Measurements from ENCODE around the gene PIK3C2G.

PIK3C2G gene

GRCh38 chr12:18427520-18427919, 166.2 kb downstream of the PIK3C2G start:
- no peak for DNase-seq

GRCh38 chr12:18428416-18428815, 167.1 kb downstream of the PIK3C2G start:
- DNase-seq, result no peak

- no peak for DNase-seq
Observed at GRCh38 chr12:18429366-18429765, 168.0 kb downstream of the PIK3C2G start.

DNA sequence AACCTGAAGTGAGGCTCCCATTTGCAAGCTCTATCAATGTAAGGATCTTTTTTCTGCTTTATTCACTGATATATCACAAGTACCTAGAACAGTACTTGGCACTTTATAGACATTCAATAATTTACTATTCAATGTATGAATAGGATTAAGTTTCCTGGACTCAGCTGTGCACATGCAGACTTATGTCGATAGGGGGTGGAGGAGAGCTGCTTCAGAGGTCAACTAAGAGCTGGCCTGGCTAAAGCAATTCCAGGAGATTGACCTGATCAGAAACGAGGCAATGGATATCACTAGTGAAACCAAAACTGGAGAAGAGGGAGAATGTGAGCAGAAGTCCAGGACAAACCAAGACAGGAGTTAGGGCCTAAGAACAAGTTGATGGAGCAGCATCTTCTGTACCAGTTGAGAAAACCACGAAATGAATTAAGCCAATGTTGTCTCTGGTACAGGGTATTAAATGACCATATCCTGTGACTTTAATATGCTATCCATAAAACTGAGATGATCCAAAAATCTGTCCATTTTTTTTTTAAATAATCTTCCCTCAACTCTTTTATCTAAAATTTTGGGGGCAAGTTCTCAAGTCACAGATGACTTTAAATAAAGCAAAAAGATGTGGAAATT, 169.2 kb downstream of the PIK3C2G start:
- DNase-seq, result peak; percentile 22

DNA sequence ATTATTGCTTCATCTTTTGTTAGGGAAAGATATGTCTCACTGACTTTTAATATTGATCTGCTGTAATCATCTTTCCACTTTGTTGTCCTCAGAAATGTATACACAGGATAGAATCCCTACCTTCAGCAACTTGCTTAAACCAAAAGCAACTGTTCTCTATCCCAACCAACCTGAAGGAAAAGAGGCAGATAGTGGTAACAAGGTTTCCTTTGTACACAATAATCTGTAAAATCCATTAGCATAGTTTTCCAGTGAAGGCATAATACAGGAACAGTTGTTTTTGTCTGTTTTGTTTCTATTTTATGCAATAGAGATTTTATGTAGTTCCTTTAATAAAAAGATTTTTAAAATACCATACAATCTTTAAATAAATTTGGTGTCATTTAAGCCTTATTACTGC, 170.5 kb downstream of the PIK3C2G start:
- DNase-seq, result no peak

GRCh38 chr12:18432206-18432605, 170.9 kb downstream of the PIK3C2G start:
- DNase-seq, result peak; percentile 61

DNA sequence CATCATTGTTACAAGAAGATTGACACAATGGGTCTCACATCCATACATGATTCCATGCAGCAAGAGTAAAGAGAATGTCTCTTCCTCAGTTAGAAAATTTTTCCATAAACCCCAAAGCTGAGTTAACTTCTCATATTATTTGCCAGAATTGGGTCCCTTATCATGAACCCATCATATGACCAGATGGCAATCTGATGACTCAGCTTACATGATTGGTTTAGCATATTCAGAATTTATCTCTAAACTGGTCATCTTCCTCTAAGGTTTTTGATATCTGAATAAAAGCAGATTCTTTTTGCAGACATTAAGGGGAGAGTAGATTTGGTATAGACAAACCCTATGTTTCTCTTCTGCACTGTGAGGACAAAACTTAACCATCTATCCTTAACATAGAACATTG, 174.9 kb downstream of the PIK3C2G start:
- DNase-seq, result no peak

- no peak for DNase-seq
Observed at GRCh38 chr12:18439541-18439940, 178.2 kb downstream of the PIK3C2G start.

DNA sequence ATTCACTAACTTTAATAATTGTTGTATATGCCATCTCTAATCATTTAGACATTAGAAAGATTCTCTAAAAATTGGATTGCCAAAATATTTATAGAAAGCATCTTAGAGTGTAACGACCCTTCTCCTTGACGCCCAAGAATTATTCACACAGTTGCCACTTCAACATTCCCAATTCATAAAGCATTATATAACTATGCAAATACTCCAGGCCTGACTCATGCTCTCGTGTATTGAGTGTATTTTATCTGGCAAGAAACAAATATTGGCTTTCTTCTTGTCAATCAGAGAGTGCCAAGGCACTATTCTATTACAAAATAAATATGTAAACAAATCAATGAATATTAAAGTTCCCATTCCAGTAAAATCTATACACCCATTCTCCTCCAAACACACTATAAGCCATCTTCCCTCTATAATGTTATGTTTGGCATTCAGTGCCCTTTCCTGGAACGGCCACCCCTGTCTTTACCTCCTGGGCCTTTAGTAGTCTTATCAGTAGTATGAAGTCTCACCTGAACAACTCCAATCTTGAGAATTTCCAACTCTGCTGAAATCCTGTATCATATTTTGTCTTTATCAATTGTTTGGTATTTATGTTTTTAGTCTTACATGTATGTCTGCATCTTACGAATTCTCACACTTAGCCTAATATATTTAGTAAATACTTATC, 182.6 kb downstream of the PIK3C2G start:
- DNase-seq, result no peak

GRCh38 chr12:18446061-18446644, 184.8 kb downstream of the PIK3C2G start:
- DNase-seq, result no peak

GRCh38 chr12:18454330-18454729, 193.0 kb downstream of the PIK3C2G start:
- DNase-seq, result no peak

- no peak for DNase-seq
Observed at GRCh38 chr12:18456344-18456743, 195.0 kb downstream of the PIK3C2G start.

DNA sequence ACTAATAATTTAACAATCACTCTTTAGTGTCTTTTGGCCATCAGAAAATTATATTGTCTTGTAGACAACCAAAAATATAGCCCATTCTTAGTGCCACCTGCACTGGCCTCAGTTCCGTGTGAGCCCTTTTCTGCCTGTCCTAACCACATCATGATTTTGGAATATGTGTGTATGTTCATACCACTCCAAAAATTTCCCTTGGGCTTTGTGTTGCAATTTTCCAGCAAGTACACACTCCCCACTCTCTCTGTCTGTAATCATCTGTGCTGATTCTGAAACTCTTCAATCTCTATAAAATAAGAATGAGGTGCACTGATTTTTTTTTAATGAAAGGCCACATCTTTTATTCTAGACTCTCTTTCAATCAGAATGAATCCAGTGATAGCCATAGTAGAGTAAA, 196.0 kb downstream of the PIK3C2G start:
- no peak for DNase-seq

DNA sequence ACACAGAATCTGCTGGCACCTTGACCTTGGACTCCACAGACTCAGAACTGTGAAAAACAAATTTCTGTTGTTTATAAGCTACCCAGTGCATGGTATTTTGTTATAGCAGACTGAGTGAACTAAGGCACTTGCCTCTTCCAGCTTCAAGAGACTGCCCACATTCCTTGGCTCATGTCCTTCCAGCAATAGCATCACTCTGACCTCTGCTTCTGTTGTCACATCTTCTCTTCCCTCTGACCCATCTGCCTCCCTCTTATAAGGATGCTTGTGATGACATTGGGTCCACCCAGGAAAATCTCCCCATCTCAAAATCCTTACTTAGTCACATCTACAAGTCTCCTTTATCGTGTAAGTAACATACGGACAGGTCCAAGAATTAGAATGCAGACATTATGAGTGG, 200.4 kb downstream of the PIK3C2G start:
- DNase-seq, result no peak

- peak; percentile 70 for DNase-seq
Observed at GRCh38 chr12:18462442-18462841, 201.1 kb downstream of the PIK3C2G start.

- no peak for DNase-seq
Observed at GRCh38 chr12:18467620-18468245, 206.4 kb downstream of the PIK3C2G start.

DNA sequence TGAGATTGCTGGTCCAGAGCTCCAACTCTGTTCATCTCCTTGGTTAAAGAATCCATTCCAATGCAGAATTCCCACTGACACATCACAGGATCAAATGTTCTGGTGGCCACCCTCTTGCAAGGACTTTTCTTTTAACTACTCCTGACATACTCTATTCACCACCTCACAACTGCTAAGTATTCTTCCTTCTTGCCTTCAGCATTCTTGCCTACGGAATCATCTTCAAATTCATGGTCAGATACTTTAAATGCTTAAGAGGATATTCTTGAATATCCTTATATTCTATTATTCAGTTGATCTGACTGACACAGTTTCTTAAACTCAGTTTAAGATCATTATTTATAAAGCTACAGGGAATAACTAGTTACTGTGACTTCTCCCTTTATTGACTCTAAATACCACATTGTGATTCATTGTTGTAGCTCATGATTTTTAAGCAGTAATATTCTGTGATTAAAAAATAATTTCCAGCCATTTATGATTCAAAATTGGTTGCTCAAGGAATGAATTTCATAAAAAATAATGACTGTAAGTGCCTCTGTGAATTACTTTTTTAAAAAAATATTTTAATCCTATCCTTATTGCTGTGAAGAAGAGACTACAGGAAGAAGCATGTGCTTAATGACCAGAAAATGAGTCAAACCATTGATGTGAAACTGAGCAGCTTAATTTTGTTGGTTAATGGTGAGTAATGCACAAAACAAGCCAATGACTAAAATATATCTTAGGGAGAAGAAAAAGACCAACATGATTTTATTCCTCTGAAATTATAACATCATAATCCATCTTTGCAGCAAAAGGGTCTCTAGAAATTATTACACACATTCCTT, 207.1 kb downstream of the PIK3C2G start:
- no peak for DNase-seq

DNA sequence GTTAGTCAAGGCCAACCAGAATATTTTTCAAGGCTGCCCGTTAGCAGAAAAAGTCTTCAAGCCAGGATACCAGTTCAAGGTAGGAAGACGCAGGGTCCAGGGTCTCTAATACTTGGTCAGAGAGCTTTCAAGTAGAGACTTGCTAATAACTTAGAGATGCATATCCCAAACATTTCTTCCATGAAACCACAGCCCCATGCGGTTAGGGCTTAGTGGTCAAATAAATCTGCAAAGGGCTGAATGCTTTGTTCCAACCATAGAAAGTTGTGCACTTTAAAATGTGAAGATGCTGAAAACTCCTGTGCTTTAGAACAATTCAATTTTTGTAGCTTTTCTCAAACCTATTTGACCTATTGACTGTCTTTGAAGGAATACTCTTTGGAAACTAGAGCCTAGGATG, 208.9 kb downstream of the PIK3C2G start:
- DNase-seq, result no peak

DNA sequence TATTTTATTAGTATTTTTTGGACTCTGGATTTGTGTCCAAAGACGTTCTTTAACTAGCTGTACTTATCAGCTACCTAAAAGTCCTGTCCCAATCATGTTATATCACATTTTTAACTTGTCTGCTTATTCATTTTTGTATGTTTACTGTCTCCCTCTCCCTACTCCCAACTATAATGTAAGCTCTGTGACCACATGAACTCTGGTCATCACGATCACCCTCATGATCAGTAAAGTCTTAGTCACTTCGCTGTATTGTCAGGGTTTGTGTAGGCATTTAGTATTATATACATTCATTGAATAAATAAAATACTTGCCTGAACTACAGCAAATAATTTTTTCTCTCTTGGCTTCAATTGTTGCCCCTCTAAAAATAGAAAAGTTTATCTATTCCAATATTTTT, 211.0 kb downstream of the PIK3C2G start:
- DNase-seq, result no peak

DNA sequence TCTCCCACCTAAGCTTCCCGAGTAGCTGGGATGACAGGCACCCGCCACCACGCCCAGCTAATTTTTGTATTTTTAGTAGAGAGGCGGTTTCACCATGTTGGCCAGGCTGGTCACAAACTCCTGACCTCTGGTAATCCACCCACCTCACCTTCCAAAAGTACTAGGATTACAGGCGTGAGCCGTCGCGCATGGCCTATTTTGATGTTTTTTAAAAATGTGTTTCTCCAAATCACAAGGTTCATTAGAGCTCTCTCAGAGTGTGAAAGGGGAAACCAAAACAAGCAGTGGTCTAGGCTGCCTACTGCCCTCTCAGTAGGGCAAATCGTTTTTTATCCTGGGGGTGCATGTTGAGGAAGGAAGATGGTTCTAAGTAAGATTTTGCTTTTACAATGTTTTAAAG, 211.5 kb downstream of the PIK3C2G start:
- DNase-seq, result no peak

DNA sequence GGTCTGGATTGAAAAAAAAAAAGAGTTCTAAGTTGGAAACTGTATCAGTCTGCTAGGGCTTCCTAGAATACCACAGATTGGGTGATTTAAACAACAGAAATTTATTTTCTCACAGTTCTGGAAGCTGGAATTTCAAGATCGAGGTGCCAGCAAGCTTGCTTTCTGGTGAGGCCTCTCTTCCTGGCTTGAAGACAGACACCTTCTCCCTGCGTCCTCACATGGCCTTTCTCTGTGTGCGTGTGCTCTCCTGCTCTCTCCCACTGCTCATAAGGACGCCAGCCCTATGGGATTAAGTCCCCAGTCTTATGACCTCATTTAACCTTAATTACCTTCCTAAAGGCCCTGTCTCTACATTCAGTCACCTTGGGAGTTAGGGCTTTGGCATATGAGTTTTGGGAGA, 215.5 kb downstream of the PIK3C2G start:
- no peak for DNase-seq

- DNase-seq, result no peak
Observed at GRCh38 chr12:18479256-18479655, 217.9 kb downstream of the PIK3C2G start.

DNA sequence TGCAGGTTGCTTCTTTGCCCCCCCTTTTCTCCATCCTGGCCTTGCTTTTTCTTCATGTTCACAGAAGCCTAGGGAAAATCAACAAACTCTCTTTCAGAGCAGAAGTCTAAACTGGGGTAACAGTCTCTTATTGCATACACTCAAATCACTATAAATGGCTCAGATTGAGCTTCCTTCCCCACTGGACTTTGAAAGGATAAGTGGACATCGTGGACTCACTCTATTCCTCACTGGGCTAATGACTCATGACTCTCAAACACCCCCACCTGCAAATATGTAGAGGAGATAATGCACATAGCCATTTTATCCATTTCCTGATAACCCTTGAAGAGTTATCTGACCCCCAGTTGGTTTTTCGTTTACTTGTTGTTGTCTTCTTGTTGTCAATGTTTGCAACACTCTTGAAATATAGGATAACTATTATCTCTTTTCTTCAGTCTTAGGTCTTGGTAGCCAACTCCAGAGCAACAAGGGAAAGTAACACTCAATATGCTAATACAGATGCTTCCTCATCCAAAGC, 221.3 kb downstream of the PIK3C2G start:
- DNase-seq, result no peak

All from right hindlimb (tissue), 1 donor.